SK-N-SH (cell line): ENCODE data around the gene CARD19. TPM values are rescaled to one million over a fixed set of nuclear protein-coding genes. Genes with fewer than 3 reads are reported as not detected.

Source experiments
- CTCF ChIA-PET: fragments of 300-600, 350-600 bp; formaldehyde crosslinking; extraction: SDS; loops from one replicate; lab custom pipeline; 2021; lab: Yijun Ruan, JAX
- POLR2A ChIA-PET: fragments of 350-600 bp; sonication (Branson Sonifier 250); formaldehyde crosslinking; extraction: SDS; loops from one replicate; lab custom pipeline; 2020; ENCODE audit warnings: antibody characterized with exemption, inconsistent platforms; lab: Yijun Ruan, JAX
- DNase-seq: peaks from one replicate; pipeline ENCODE4 v3.0.0; 2012
- H2AFZ ChIP-seq: fragments of 200-600 bp; sonication (generic); 2 replicates; pipeline ENCODE4 v1.8.1; 2016; ENCODE audit warnings: antibody characterized with exemption, mild to moderate bottlenecking, low read depth
- H3F3A ChIP-seq: fragments of 200-600 bp; sonication (generic); replicated peaks from 2 replicates; pipeline ENCODE3; 2016; ENCODE audit warnings: antibody characterized with exemption, mild to moderate bottlenecking; ENCODE audit not compliant: insufficient read depth
- H3K27ac ChIP-seq, 2 experiments: fragments of 200-500 bp in 1 of 2; fragments of 200-600 bp in 1 of 2; sonication (Bioruptor generic) in 1 of 2; sonication (generic), shearing (Covaris generic) in 1 of 2; 2 replicates each; pipeline versions ENCODE4 v1.5.1 to v1.6.1; 2014 to 2016; ENCODE audit warnings: low read depth in 2 of 2, inconsistent platforms in 1 of 2, low read length in 1 of 2, mild to moderate bottlenecking in 1 of 2, mixed read lengths in 1 of 2
- H3K27me3 ChIP-seq: fragments of 200-600 bp; sonication (generic), shearing (Covaris generic); 2 replicates; pipeline ENCODE4 v1.6.1; 2016; ENCODE audit warnings: mixed run types; ENCODE audit not compliant: insufficient read depth
- H3K36me3 ChIP-seq, 2 experiments: fragments of 200-500 bp in 1 of 2; fragments of 200-600 bp in 1 of 2; sonication (Bioruptor generic) in 1 of 2; sonication (generic) in 1 of 2; replicated peaks in 1 of 2; 2 replicates each; pipeline versions ENCODE3 to v1.5.1; 2014 to 2016; ENCODE audit warnings: low read length in 1 of 2, mild to moderate bottlenecking in 1 of 2; ENCODE audit not compliant: insufficient read depth in 2 of 2, control insufficient read depth in 1 of 2
- H3K4me1 ChIP-seq, 2 experiments: fragments of 200-500 bp in 1 of 2; fragments of 200-600 bp in 1 of 2; sonication (Bioruptor generic) in 1 of 2; sonication (generic), shearing (Covaris generic) in 1 of 2; 2 replicates each; pipeline versions ENCODE4 v1.5.1 to v1.6.1; 2014 to 2016; ENCODE audit warnings: low read depth in 1 of 2, low read length in 1 of 2, mixed run types in 1 of 2; ENCODE audit not compliant: insufficient read depth in 2 of 2, control insufficient read depth in 1 of 2
- H3K4me2 ChIP-seq: fragments of 200-600 bp; sonication (generic), shearing (Covaris generic); 2 replicates; pipeline ENCODE4 v1.6.1; 2017; ENCODE audit warnings: mixed run types
- H3K4me3 ChIP-seq, 2 experiments: fragments of 200-500 bp in 1 of 2; fragments of 200-600 bp in 1 of 2; sonication (Bioruptor generic) in 1 of 2; sonication (generic), shearing (Covaris generic) in 1 of 2; 2 replicates each; pipeline versions ENCODE4 v1.5.1 to v1.8.1; 2014 to 2016; ENCODE audit warnings: low read depth in 2 of 2, inconsistent platforms in 1 of 2, low read length in 1 of 2, mild to moderate bottlenecking in 1 of 2, mixed read lengths in 1 of 2, moderate library complexity in 1 of 2
- H3K79me2 ChIP-seq: fragments of 200-600 bp; sonication (generic); 2 replicates; pipeline ENCODE4 v1.8.1; 2017; ENCODE audit warnings: mild to moderate bottlenecking; ENCODE audit not compliant: insufficient read depth
- H3K9ac ChIP-seq: fragments of 200-600 bp; sonication (generic); 2 replicates; pipeline ENCODE4 v1.6.1; 2017; ENCODE audit warnings: mixed run types
- H3K9me2 ChIP-seq: fragments of 200-600 bp; sonication (generic); 2 replicates; pipeline ENCODE4 v1.6.1; 2017; ENCODE audit warnings: mixed run types
- H3K9me3 ChIP-seq: fragments of 200-600 bp; sonication (generic); 2 replicates; pipeline ENCODE4 v1.6.1; 2017; ENCODE audit warnings: mixed run types, mild to moderate bottlenecking, moderate library complexity
- H4K20me1 ChIP-seq: fragments of 200-600 bp; sonication (generic); 2 replicates; pipeline ENCODE4 v1.6.1; 2017; ENCODE audit warnings: mild to moderate bottlenecking, mixed run types; ENCODE audit not compliant: insufficient read depth
- CHD2 ChIP-seq: fragments of 150-350 bp; IDR thresholded peaks from 2 replicates; pipeline ENCODE4 v1.6.1; 2018; ENCODE audit warnings: low read length; ENCODE audit not compliant: partially characterized antibody
- ELF1 ChIP-seq: IDR thresholded peaks from 2 replicates; pipeline ENCODE4 v1.4.0; 2012
- EP300 ChIP-seq, 2 experiments: IDR thresholded peaks; 2 replicates each; pipeline versions ENCODE4 v1.4.0 to v1.6.1; 2012; ENCODE audit warnings: borderline replicate concordance in 1 of 2, low read depth in 1 of 2, low read length in 1 of 2
- EZH2phosphoT487 ChIP-seq: fragments of 200-600 bp; sonication (generic); IDR thresholded peaks from 2 replicates; pipeline ENCODE4 v1.6.1; 2017; ENCODE audit warnings: low read depth, mixed run types, mild to moderate bottlenecking, antibody characterized with exemption, moderate library complexity, borderline replicate concordance
- FOSL2 ChIP-seq: IDR thresholded peaks from 2 replicates; pipeline ENCODE4 v1.4.0; 2012; ENCODE audit warnings: low read depth, mild to moderate bottlenecking, moderate library complexity, borderline replicate concordance
- FOXM1 ChIP-seq: IDR thresholded peaks from 2 replicates; pipeline ENCODE4 v1.4.0; 2012; ENCODE audit warnings: low read depth, mild to moderate bottlenecking
- GATA2 ChIP-seq: sonication (generic); formaldehyde crosslinking; IDR thresholded peaks from 2 replicates; pipeline ENCODE4 v1.5.0; 2020; ENCODE audit warnings: mild to moderate bottlenecking, missing genetic modification reagents
- JUND ChIP-seq: IDR thresholded peaks from 2 replicates; pipeline ENCODE4 v1.4.0; 2012
- POLR2AphosphoS5 ChIP-seq: IDR thresholded peaks from 2 replicates; pipeline ENCODE4 v1.6.1; 2012; ENCODE audit warnings: low read depth, low read length
- RXRA ChIP-seq: IDR thresholded peaks from 2 replicates; pipeline ENCODE4 v1.4.0; 2012; ENCODE audit warnings: low read depth, mild to moderate bottlenecking, borderline replicate concordance
- SIN3A ChIP-seq: IDR thresholded peaks from 2 replicates; pipeline ENCODE4 v1.6.1; 2012; ENCODE audit warnings: low read depth, mild to moderate bottlenecking, low read length, moderate library complexity, borderline replicate concordance
- SMC3 ChIP-seq: IDR thresholded peaks from 2 replicates; pipeline ENCODE4 v1.6.1; 2012; ENCODE audit warnings: low read depth, low read length, improper control_type of control experiment
- TAF1 ChIP-seq: IDR thresholded peaks from 2 replicates; pipeline ENCODE4 v1.6.1; 2012; ENCODE audit warnings: low read depth, mild to moderate bottlenecking, low read length, moderate library complexity, borderline replicate concordance
- TCF12 ChIP-seq: IDR thresholded peaks from 2 replicates; pipeline ENCODE4 v1.4.0; 2012
- TEAD4 ChIP-seq: IDR thresholded peaks from 2 replicates; pipeline ENCODE4 v1.4.0; 2012; ENCODE audit warnings: mild to moderate bottlenecking, borderline replicate concordance; ENCODE audit not compliant: insufficient read depth
- ZBTB33 ChIP-seq: IDR thresholded peaks from 2 replicates; pipeline ENCODE4 v1.4.0; 2012; ENCODE audit warnings: low read depth, borderline replicate concordance
- WGBS: methylation state at CpG from one replicate; pipeline ENCODE4 v1.1.6; 2017; ENCODE audit warnings: low lambda C conversion rate; 5-methylcytosine and 5-hydroxymethylcytosine counted together
- polyA plus RNA-seq, 3 experiments: library from polyadenylated mRNA; depleted of rRNA; stranded (reverse); fragments of >200 nt; gene quantifications; 2 replicates each; pipeline ENCODE4 v1.2.3, GENCODE V29; 2012
- TF ChIP-seq, protein P1 (sequence below): IDR thresholded peaks from 2 replicates; pipeline ENCODE4 v1.6.1; 2012; ENCODE audit warnings: mild to moderate bottlenecking, low read depth, low read length, moderate library complexity
- TF ChIP-seq, protein P2 (sequence below): fragments of 150-350 bp; IDR thresholded peaks from 2 replicates; pipeline ENCODE4 v1.6.1; 2017; ENCODE audit warnings: antibody characterized with exemption, low read length, low read depth, borderline replicate concordance

CARD19 gene
- polyA plus RNA-seq, 1 of the 3 experiments (the other 2 are of a cell fraction): 165 TPM

DNA sequence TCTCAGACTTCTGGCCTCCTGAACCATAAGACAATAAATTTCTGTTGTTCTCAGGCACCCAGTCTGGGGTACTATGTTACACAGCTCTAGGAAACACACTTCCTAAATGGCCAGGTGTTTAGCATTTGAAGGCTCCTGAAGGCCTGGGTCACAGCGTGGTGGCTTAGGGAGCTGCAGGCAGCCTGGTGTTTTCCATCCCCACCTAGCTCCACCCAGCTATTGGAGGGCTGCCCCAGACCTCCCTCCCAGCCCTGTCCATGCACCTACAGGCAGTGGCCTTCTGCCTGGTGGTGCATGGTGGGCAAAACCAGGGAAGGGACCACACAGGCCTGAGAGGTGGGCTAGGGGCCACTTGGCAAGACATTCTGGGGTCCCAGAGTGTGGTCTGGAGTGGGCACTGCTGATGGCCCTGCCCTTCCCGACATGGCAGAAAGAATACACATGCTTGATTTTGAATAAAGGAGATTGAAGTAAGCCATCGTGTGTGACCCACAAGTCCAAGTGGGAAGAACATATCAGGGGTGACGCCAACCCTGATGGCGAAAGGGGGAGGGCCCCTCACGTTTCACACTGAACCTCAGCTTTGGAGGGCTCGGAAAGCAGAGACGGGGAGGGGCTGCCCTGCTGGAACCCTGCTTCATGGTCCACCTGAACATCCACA lies 38.8 kb upstream of the CARD19 start (continued):
- TF ChIP-seq, protein P1, sequence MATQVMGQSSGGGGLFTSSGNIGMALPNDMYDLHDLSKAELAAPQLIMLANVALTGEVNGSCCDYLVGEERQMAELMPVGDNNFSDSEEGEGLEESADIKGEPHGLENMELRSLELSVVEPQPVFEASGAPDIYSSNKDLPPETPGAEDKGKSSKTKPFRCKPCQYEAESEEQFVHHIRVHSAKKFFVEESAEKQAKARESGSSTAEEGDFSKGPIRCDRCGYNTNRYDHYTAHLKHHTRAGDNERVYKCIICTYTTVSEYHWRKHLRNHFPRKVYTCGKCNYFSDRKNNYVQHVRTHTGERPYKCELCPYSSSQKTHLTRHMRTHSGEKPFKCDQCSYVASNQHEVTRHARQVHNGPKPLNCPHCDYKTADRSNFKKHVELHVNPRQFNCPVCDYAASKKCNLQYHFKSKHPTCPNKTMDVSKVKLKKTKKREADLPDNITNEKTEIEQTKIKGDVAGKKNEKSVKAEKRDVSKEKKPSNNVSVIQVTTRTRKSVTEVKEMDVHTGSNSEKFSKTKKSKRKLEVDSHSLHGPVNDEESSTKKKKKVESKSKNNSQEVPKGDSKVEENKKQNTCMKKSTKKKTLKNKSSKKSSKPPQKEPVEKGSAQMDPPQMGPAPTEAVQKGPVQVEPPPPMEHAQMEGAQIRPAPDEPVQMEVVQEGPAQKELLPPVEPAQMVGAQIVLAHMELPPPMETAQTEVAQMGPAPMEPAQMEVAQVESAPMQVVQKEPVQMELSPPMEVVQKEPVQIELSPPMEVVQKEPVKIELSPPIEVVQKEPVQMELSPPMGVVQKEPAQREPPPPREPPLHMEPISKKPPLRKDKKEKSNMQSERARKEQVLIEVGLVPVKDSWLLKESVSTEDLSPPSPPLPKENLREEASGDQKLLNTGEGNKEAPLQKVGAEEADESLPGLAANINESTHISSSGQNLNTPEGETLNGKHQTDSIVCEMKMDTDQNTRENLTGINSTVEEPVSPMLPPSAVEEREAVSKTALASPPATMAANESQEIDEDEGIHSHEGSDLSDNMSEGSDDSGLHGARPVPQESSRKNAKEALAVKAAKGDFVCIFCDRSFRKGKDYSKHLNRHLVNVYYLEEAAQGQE: no peak
- no peak for TF ChIP-seq JUND
- TF ChIP-seq SMC3: no peak
- TF ChIP-seq, protein P2, sequence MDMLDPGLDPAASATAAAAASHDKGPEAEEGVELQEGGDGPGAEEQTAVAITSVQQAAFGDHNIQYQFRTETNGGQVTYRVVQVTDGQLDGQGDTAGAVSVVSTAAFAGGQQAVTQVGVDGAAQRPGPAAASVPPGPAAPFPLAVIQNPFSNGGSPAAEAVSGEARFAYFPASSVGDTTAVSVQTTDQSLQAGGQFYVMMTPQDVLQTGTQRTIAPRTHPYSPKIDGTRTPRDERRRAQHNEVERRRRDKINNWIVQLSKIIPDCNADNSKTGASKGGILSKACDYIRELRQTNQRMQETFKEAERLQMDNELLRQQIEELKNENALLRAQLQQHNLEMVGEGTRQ: no peak

DNA sequence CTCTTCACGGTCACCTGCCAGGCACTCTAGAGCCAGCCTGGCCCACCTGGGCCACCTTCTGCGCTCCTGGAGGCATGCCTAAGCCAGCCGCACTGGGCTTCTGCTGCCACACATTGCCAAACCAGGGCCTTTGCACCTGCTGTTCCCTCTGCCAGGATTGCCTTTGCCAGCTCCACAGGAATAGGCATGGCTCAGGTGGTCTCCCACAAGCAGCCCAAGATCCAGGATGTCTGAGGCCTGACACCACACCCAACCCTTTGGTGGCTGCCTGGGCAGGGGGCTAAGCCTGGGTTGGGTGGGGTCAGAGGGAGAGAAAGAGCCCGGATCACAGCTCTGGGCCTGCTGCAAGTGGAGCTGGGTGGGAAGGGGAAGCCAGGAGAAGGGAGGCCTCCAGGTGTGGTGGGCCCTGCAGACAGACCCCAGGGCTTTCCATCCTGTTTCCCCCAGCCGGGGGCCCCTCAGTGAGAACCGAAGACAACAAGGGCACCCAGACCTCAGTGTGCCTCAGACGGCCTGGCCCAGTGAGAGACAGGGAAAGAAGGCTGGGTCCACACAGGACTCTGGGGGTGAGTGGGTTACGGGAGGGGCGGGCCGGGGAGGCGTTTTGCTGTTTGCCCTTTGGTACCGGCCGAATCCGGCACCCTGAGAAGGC lies 38.2 kb upstream of the CARD19 start:
- no peaks in the 10 kb centered on the region for H3K9me2 ChIP-seq
- H3K79me2 ChIP-seq: no peaks in the 10 kb centered on the region
- H3K27ac ChIP-seq: no peak overlapping the region
- CTCF ChIA-PET: no interaction called here
- POLR2A ChIA-PET: no interaction called here
- H3F3A ChIP-seq: no peaks in the 10 kb centered on the region
- no peaks in the 10 kb centered on the region for H3K27me3 ChIP-seq
- H4K20me1 ChIP-seq: no peaks in the 10 kb centered on the region
- H2AFZ ChIP-seq: no peak overlapping the region
- no peak overlapping the region for H3K9ac ChIP-seq
- H3K36me3 ChIP-seq: no peaks in the 10 kb centered on the region
- no peak overlapping the region for H3K4me2 ChIP-seq
- H3K9me3 ChIP-seq: no peaks in the 10 kb centered on the region
- no peak for DNase-seq
- peaks cover 0 to 13% of the 10 kb centered on the region in 2 experiments; a peak in 1 of 4 replicates for H3K4me1 ChIP-seq
- no peak overlapping the region for H3K4me3 ChIP-seq
- WGBS: 91% methylated on average over 14 of the region's 14 CpGs
- TF ChIP-seq, protein P2: no peak
- TF ChIP-seq GATA2 (CRISPR knock-in tag) (no peak), POLR2AphosphoS5 (no peak), JUND (no peak), EP300 (IDR thresholded peaks at IDR 0.05; ENCODE audit: borderline replicate concordance in 1 of 2, low read depth in 1 of 2, low read length in 1 of 2) (no peak), ELF1 (no peak), RXRA (no peak), EZH2phosphoT487 (no peak), TEAD4 (no peak), ZBTB33 (no peak), TCF12 (no peak), FOSL2 (no peak), CHD2 (no peak), FOXM1 (no peak), TAF1 (no peak), SIN3A (no peak)
- TF ChIP-seq, protein P1: no peak
